Measurements from ENCODE around the gene CDK5. TPM values are rescaled to one million over a fixed set of nuclear protein-coding genes. Genes with fewer than 3 reads are reported as not detected.
"Not testable (repeated sequence)": the region's sequence is repeated elsewhere in the genome, so short reads cannot be mapped to it uniquely, and the experiment has no call there.

The CDK5 gene
- total and polyA plus RNA-seq, 2 donors = 8.9 to 19.8 TPM

GRCh38 chr7:151012031-151012692, 45.5 kb downstream of the CDK5 start:
- DNase-seq (ENCODE audit: low read depth in 6 of 9, low spot score in 9 of 9) = no peak

GRCh38 chr7:151011616-151012015, 46.1 kb downstream of the CDK5 start:
- WGBS = 87% methylated on average over 12 of the region's 12 CpGs
- not testable (repeated sequence) for H3K27ac ChIP-seq (ENCODE audit: low read depth in 1 of 2, low read length in 1 of 2)

More at GRCh38 chr7:151012031-151012692, 45.5 kb downstream of the CDK5 start:
- whole genome bisulfite sequencing = 89% methylated on average over 6 of the region's 6 CpGs
- Histone ChIP-seq H3K27me3 (ENCODE audit: control insufficient read depth in 2 of 2, insufficient read depth in 1 of 2, low read length in 1 of 2) (peaks cover 12 to 82% of the 10 kb centered on the region in 2 donors), H3K36me3 (ENCODE audit: control insufficient read depth in 2 of 2, insufficient read depth in 2 of 2, low read length in 1 of 2) (no peaks in the 10 kb centered on the region), H3K4me1 (ENCODE audit: control insufficient read depth in 2 of 2, insufficient read depth in 2 of 2, low read length in 2 of 2) (peaks cover 5 to 71% of the 10 kb centered on the region in 2 donors), H3K27ac (ENCODE audit: low read depth in 1 of 2, low read length in 1 of 2) (no peak overlapping the region), H3K9me3 (ENCODE audit: control insufficient read depth in 2 of 2, insufficient read depth in 1 of 2, low read length in 1 of 2) (peaks cover 0 to 16% of the 10 kb centered on the region in 2 donors), H3K4me3 (ENCODE audit: low read length in 2 of 2) (no peak overlapping the region)

GRCh38 chr7:151011097-151011409, 46.6 kb downstream of the CDK5 start:
- H3K27ac ChIP-seq (ENCODE audit: low read depth in 1 of 2, low read length in 1 of 2) = no peak overlapping the region
- peaks cover 12 to 81% of the 10 kb centered on the region in 2 donors for H3K27me3 ChIP-seq (ENCODE audit: control insufficient read depth in 2 of 2, insufficient read depth in 1 of 2, low read length in 1 of 2)
- peaks cover 0 to 16% of the 10 kb centered on the region in 2 donors for H3K9me3 ChIP-seq (ENCODE audit: control insufficient read depth in 2 of 2, insufficient read depth in 1 of 2, low read length in 1 of 2)
- no peaks in the 10 kb centered on the region for H3K36me3 ChIP-seq (ENCODE audit: control insufficient read depth in 2 of 2, insufficient read depth in 2 of 2, low read length in 1 of 2)
- DNase-seq (ENCODE audit: low read depth in 6 of 9, low spot score in 9 of 9) = no peak
- no peak overlapping the region for H3K4me3 ChIP-seq (ENCODE audit: low read length in 2 of 2)
- H3K4me1 ChIP-seq (ENCODE audit: control insufficient read depth in 2 of 2, insufficient read depth in 2 of 2, low read length in 2 of 2) = peaks cover 5 to 64% of the 10 kb centered on the region in 2 donors
- WGBS = 82% methylated on average over 1 of the region's 1 CpG

More at GRCh38 chr7:151011616-151012015, 46.1 kb downstream of the CDK5 start:
- Histone ChIP-seq H3K27me3 (ENCODE audit: control insufficient read depth in 2 of 2, insufficient read depth in 1 of 2, low read length in 1 of 2) (peaks cover 12 to 81% of the 10 kb centered on the region in 2 donors), H3K9me3 (ENCODE audit: control insufficient read depth in 2 of 2, insufficient read depth in 1 of 2, low read length in 1 of 2) (peaks cover 0 to 16% of the 10 kb centered on the region in 2 donors), H3K4me1 (ENCODE audit: control insufficient read depth in 2 of 2, insufficient read depth in 2 of 2, low read length in 2 of 2) (peaks cover 5 to 65% of the 10 kb centered on the region in 2 donors)
- not testable (repeated sequence) for DNase-seq (ENCODE audit: low read depth in 6 of 9, low spot score in 9 of 9); H3K36me3 ChIP-seq (ENCODE audit: control insufficient read depth in 2 of 2, insufficient read depth in 2 of 2, low read length in 1 of 2); H3K4me3 ChIP-seq (ENCODE audit: low read length in 2 of 2)

- H3K27ac ChIP-seq (ENCODE audit: low read depth in 1 of 2, low read length in 1 of 2) = no peak overlapping the region
- no peak overlapping the region for H3K4me3 ChIP-seq (ENCODE audit: low read length in 2 of 2)
- H3K27me3 ChIP-seq (ENCODE audit: control insufficient read depth in 2 of 2, insufficient read depth in 1 of 2, low read length in 1 of 2) = peaks cover 12 to 77% of the 10 kb centered on the region in 2 donors
- no peak for DNase-seq (ENCODE audit: low read depth in 6 of 9, low spot score in 9 of 9)
- 40% methylated on average over 18 of the region's 18 CpGs for WGBS
- peaks cover 0 to 16% of the 10 kb centered on the region in 2 donors for H3K9me3 ChIP-seq (ENCODE audit: control insufficient read depth in 2 of 2, insufficient read depth in 1 of 2, low read length in 1 of 2)
- H3K36me3 ChIP-seq (ENCODE audit: control insufficient read depth in 2 of 2, insufficient read depth in 2 of 2, low read length in 1 of 2) = no peaks in the 10 kb centered on the region
- peaks cover 5 to 64% of the 10 kb centered on the region in 2 donors for H3K4me1 ChIP-seq (ENCODE audit: control insufficient read depth in 2 of 2, insufficient read depth in 2 of 2, low read length in 2 of 2)
Observed at GRCh38 chr7:151010307-151011096, 47.2 kb downstream of the CDK5 start.

DNA sequence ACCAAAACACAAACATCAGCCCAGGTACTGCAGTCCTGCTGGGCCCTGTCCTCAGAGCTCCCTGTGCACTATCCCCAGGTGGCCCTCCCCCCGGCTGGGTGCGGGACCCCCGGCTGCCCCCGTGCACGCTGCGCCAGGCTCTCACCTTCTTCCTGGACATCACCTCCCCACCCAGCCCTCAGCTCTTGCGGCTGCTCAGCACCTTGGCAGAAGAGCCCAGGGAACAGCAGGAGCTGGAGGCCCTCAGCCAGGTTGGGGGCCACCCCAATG, 47.7 kb downstream of the CDK5 start:
- 65% methylated on average over 7 of the region's 7 CpGs for WGBS
- Histone ChIP-seq H3K36me3 (ENCODE audit: control insufficient read depth in 2 of 2, insufficient read depth in 2 of 2, low read length in 1 of 2) (no peaks in the 10 kb centered on the region), H3K27ac (ENCODE audit: low read depth in 1 of 2, low read length in 1 of 2) (no peak overlapping the region), H3K4me3 (ENCODE audit: low read length in 2 of 2) (no peak overlapping the region), H3K27me3 (ENCODE audit: control insufficient read depth in 2 of 2, insufficient read depth in 1 of 2, low read length in 1 of 2) (peaks cover 12 to 77% of the 10 kb centered on the region in 2 donors), H3K9me3 (ENCODE audit: control insufficient read depth in 2 of 2, insufficient read depth in 1 of 2, low read length in 1 of 2) (peaks cover 0 to 16% of the 10 kb centered on the region in 2 donors), H3K4me1 (ENCODE audit: control insufficient read depth in 2 of 2, insufficient read depth in 2 of 2, low read length in 2 of 2) (peaks cover 5 to 60% of the 10 kb centered on the region in 2 donors)
- no peak for DNase-seq (ENCODE audit: low read depth in 6 of 9, low spot score in 9 of 9)

DNA sequence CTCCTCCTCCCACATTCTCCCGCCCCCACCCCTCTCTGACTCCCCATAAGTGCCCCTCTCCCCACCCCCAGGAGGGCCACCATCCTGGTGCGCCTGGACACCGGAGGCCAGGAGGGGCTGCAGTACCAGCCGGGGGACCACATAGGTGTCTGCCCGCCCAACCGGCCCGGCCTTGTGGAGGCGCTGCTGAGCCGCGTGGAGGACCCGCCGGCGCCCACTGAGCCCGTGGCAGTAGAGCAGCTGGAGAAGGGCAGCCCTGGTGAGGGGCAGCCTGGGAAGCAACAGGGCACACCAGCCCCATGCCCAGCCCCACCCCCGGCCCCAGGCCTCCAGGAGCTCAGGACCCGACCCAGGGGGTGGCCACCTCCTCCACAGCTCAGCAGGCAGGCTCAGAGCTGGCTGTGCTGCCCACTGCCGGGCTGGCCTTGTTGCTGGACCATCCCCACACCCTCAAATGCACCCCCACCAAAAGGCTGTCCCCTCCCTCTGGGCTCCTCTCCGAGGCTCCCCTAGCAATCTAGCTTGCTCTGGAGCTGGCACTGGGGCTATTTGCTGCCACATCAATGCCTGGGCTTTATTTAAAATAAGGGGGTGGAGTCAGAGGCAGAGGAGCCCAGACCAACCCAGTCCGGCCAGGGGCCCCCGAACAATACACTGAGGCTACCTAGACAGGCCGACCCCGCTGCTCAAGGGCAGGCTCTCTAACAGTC, 48.2 kb downstream of the CDK5 start:
- Histone ChIP-seq H3K4me3 (ENCODE audit: low read length in 2 of 2) (no peak overlapping the region), H3K27me3 (ENCODE audit: control insufficient read depth in 2 of 2, insufficient read depth in 1 of 2, low read length in 1 of 2) (peaks cover 12 to 76% of the 10 kb centered on the region in 2 donors), H3K27ac (ENCODE audit: low read depth in 1 of 2, low read length in 1 of 2) (no peak overlapping the region), H3K36me3 (ENCODE audit: control insufficient read depth in 2 of 2, insufficient read depth in 2 of 2, low read length in 1 of 2) (no peaks in the 10 kb centered on the region), H3K9me3 (ENCODE audit: control insufficient read depth in 2 of 2, insufficient read depth in 1 of 2, low read length in 1 of 2) (peaks cover 0 to 16% of the 10 kb centered on the region in 2 donors), H3K4me1 (ENCODE audit: control insufficient read depth in 2 of 2, insufficient read depth in 2 of 2, low read length in 2 of 2) (peaks cover 5 to 56% of the 10 kb centered on the region in 2 donors)
- WGBS = 85% methylated on average over 22 of the region's 22 CpGs
- DNase-seq (ENCODE audit: low read depth in 6 of 9, low spot score in 9 of 9) = no peak

- Histone ChIP-seq H3K27me3 (ENCODE audit: control insufficient read depth in 2 of 2, insufficient read depth in 1 of 2, low read length in 1 of 2) (peaks cover 12 to 69% of the 10 kb centered on the region in 2 donors), H3K4me3 (ENCODE audit: low read length in 2 of 2) (peak overlapping the region; percentile 32 to 43), H3K4me1 (ENCODE audit: control insufficient read depth in 2 of 2, insufficient read depth in 2 of 2, low read length in 2 of 2) (peaks cover 5 to 48% of the 10 kb centered on the region in 2 donors), H3K27ac (ENCODE audit: low read depth in 1 of 2, low read length in 1 of 2) (peak overlapping the region in 1 of 2 donors; percentile 43), H3K9me3 (ENCODE audit: control insufficient read depth in 2 of 2, insufficient read depth in 1 of 2, low read length in 1 of 2) (peaks cover 0 to 11% of the 10 kb centered on the region in 2 donors), H3K36me3 (ENCODE audit: control insufficient read depth in 2 of 2, insufficient read depth in 2 of 2, low read length in 1 of 2) (no peaks in the 10 kb centered on the region)
- peak in 3 of 9 donors; percentile 38 to 67 (median 65) for DNase-seq (ENCODE audit: low read depth in 6 of 9, low spot score in 9 of 9)
- WGBS = 61% methylated on average over 40 of the region's 40 CpGs
Observed at GRCh38 chr7:151008511-151009323, 49.0 kb downstream of the CDK5 start.

DNA sequence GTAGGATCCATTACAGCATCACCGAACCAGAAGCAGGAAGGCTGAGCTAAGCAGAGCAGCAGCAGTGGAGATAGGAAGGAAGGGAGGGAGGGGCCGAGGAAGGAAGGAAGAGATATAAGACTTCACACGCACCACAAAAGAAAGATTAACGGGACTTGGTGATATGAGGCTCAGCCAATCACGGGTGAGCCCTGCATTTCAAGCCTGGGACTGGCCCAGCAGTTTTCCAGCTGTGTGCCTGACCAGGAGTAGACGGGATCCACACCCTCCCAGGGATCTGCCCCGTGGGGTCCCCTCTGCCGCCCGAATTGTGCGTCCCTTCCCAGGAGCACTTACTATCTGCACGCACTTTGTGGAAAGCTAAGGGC, 49.6 kb downstream of the CDK5 start:
- peak overlapping the region; percentile 6 to 43 for H3K27ac ChIP-seq (ENCODE audit: low read depth in 1 of 2, low read length in 1 of 2)
- H3K9me3 ChIP-seq (ENCODE audit: control insufficient read depth in 2 of 2, insufficient read depth in 1 of 2, low read length in 1 of 2) = peaks cover 0 to 8% of the 10 kb centered on the region in 2 donors
- peak overlapping the region; percentile 32 to 43 for H3K4me3 ChIP-seq (ENCODE audit: low read length in 2 of 2)
- H3K36me3 ChIP-seq (ENCODE audit: control insufficient read depth in 2 of 2, insufficient read depth in 2 of 2, low read length in 1 of 2) = no peaks in the 10 kb centered on the region
- peak in 1 of 9 donors; percentile 71 for DNase-seq (ENCODE audit: low read depth in 6 of 9, low spot score in 9 of 9)
- H3K27me3 ChIP-seq (ENCODE audit: control insufficient read depth in 2 of 2, insufficient read depth in 1 of 2, low read length in 1 of 2) = peaks cover 9 to 64% of the 10 kb centered on the region in 2 donors
- 32% methylated on average over 11 of the region's 11 CpGs for WGBS
- H3K4me1 ChIP-seq (ENCODE audit: control insufficient read depth in 2 of 2, insufficient read depth in 2 of 2, low read length in 2 of 2) = peaks cover 3 to 42% of the 10 kb centered on the region in 2 donors

Measured in thymus (tissue), 11 donors.